Uterus (tissue), 4 donors: ENCODE measurements around the gene CFC1B. TPM values are rescaled to one million over a fixed set of nuclear protein-coding genes. Genes with fewer than 3 reads are reported as not detected.

ENCODE experiments used
- small RNA-seq: library from RNA; depleted of rRNA; stranded (forward); fragments of <200 nt; gene quantifications from one replicate; pipeline ENCODE3, GENCODE V24; 2016
- total RNA-seq, 4 donors: library from RNA; depleted of rRNA in 3 of 4; stranded (reverse); fragments of >200 nt in 3 of 4; gene quantifications; one replicate each; pipeline versions ENCODE4 v1.1.0 to v1.2.4, GENCODE V29; 2014 to 2023
- donor health status: DM: yes; HTN: yes; CAD: no.

Gene CFC1B
- total RNA-seq, 4 donors from 2014 or later: 0.35 TPM; not detected in 3

Small RNA genes lying within 50 kb of the gene (small RNA-seq; reads per million reads assigned to genes)
- not detected for gene RF00017
- not detected for gene RNU6-473P

Other genes with a start within 250 kb of the CFC1B start
- 10 to 100 TPM; 25.1 to 51.8 (median 43.3) TPM for gene IMP4, start 178.3 kb upstream of the CFC1B start, total RNA-seq
- gene PTPN18, start 165.2 kb upstream of the CFC1B start, total RNA-seq: 10 to 100 TPM; 29.6 to 65.6 (median 46.3) TPM
- under 1 TPM in 2 of 4 donors, not detected in 2; 0.26 to 0.35 TPM for gene POTEI, start 11.9 kb upstream of the CFC1B start, total RNA-seq
- under 1 TPM in 1 of 4 donors, not detected in 3; 0.62 TPM for gene CFC1, start 78.4 kb downstream of the CFC1B start, total RNA-seq
- gene POTEJ, start 90.2 kb downstream of the CFC1B start, total RNA-seq: under 1 TPM in 1 of 4 donors, not detected in 3; 0.21 TPM
- not detected for gene GPR148, start 207.8 kb downstream of the CFC1B start, total RNA-seq
- gene AMER3, start 234.3 kb downstream of the CFC1B start, total RNA-seq: under 1 TPM in 1 of 4 donors, not detected in 3; 0.21 TPM